ENCODE measurements around the gene KCTD3. TPM values are rescaled to one million over a fixed set of nuclear protein-coding genes. Genes with fewer than 3 reads are reported as not detected.

KCTD3 gene
- total and polyA plus RNA-seq, 10 of the 15 experiments (the other 5 are each of a cell fraction or from before 2014, with no cell fraction given), result 3.6 to 19.8 (median 10.7) TPM

DNA sequence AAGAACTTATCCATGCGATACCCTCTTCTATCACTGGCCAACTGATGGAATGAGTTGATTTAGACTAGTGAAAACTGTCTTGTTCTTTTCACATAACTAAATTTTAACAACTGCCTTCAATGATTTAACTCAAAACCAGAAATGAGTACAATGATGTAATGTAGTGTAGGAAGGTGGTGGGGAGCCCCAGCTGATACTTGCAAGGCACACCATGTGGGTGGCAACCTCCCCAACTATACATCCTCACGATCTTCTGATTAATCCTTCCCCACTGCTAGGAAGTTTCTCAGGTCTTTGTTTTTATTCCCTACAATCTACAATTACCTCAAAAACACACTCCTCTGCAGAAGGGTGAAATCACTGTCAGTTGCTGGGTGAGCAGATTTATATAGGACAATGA, 100.7 kb downstream of the KCTD3 start:
- no peaks in the 10 kb centered on the region for H3K27me3 ChIP-seq (replicated peaks in 1 of 2; ENCODE audit: control insufficient read depth in 2 of 2, insufficient read depth in 2 of 2, low read length in 1 of 2)
- no peaks in the 10 kb centered on the region for H3K9me3 ChIP-seq (replicated peaks; ENCODE audit: control insufficient read depth, insufficient read depth, low read length)
- RAD21 ChIA-PET (ENCODE audit: unreplicated experiment), result interaction anchor here (0.6 to 1.6 kb wide), 5 partner anchors 10 to 98 kb away, joined by 3 to 9 read pairs (median 3); no protein-coding TSS in a partner anchor
- H3K4me3 ChIP-seq, result no peak overlapping the region
- H3K4me2 ChIP-seq (ENCODE audit: control insufficient read depth, insufficient read depth), result no peak overlapping the region
- no peaks in the 10 kb centered on the region for H3K36me3 ChIP-seq (ENCODE audit: control insufficient read depth in 2 of 2, insufficient read depth in 2 of 2, low read length in 1 of 2)
- 25% methylated on average over 2 of the region's 2 CpGs for WGBS (ENCODE audit: insufficient coverage, insufficient replicate concordance, low lambda C conversion rate, missing lambda C conversion rate)
- intact Hi-C loops (cut with micrococcal nuclease; ENCODE audit: unreplicated experiment), result no loop called here
- POLR2A ChIA-PET, result interaction anchor here (0.6 to 1.6 kb wide), 3 partner anchors 9 to 32 kb away, joined by 3 to 4 read pairs (median 4); no protein-coding TSS in a partner anchor
- H3K27ac ChIP-seq (ENCODE audit: control insufficient read depth, insufficient read depth), result no peak overlapping the region
- H3K9ac ChIP-seq (ENCODE audit: control insufficient read depth, insufficient read depth, low read length), result no peak overlapping the region
- no peak overlapping the region for H2AFZ ChIP-seq (ENCODE audit: control insufficient read depth, low read depth, low read length)
- ATAC-seq (peak; percentile 68), DNase-seq (ENCODE audit: low read depth, low spot score) (no peak), FAIRE-seq (no peak)
- no peaks in the 10 kb centered on the region for H4K20me1 ChIP-seq (ENCODE audit: control insufficient read depth, insufficient read depth)
- SMC1A ChIA-PET (ENCODE audit: uncharacterized antibody, unreplicated experiment), result interaction anchor here (0.7 to 6.7 kb wide), 10 partner anchors 9 to 124 kb away, joined by 3 to 60 read pairs (median 4); no protein-coding TSS in a partner anchor
- H3K4me1 ChIP-seq (ENCODE audit: control insufficient read depth, insufficient read depth, low read length), result no peaks in the 10 kb centered on the region
- H3K79me2 ChIP-seq (ENCODE audit: control insufficient read depth, insufficient read depth, low read length), result no peaks in the 10 kb centered on the region
- BruUV-seq (replicated peaks), result no TSS peak
- CTCF ChIA-PET, result interaction anchor here (0.6 to 1.8 kb wide), 5 partner anchors 28 to 135 kb away, joined by 3 to 5 read pairs (median 4); no protein-coding TSS in a partner anchor
- TF ChIP-seq ATF7 (IDR thresholded peaks at IDR 0.05; ENCODE audit: low read depth) (peak; percentile 92), ZNF217 (IDR thresholded peaks at IDR 0.05) (no peak)
- in situ Hi-C loops (cut with MboI), result no loop called here

DNA sequence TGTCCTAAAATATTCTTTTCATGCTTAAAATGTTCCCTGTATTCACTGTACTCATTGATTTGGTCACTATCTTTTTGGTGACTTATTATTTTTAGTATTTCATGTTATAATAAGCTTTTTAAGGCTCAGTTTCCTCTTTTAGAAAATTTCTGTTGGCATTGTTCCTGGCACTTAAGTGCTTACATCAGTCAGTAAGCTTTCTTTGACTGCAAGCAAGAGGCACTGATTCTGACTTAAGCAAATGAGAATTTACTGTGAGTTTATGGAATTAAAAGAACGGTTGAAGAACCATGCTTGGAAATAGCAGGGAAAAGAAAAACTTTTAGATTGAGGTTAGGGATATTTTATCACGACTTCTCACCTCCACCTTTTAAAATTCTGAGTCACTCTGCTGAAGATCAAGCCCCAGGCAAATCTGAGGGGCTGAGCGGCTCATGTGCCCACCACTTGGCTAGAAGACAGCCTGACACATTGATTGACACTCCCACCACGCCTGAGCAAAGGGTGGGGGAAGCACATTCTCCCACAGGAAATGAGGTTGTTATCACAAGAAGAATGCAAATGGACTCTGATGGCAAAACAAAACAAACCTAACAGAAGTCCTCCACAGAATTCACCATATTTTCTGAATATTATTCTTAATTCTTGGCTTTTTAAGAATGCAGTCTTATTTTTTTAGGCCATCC, 102.8 kb downstream of the KCTD3 start:
- in situ Hi-C loops (cut with MboI), result no loop called here
- Histone ChIP-seq H3K4me2 (ENCODE audit: control insufficient read depth, insufficient read depth) (no peak overlapping the region), H2AFZ (ENCODE audit: control insufficient read depth, low read depth, low read length) (no peak overlapping the region), H3K4me1 (ENCODE audit: control insufficient read depth, insufficient read depth, low read length) (no peaks in the 10 kb centered on the region), H3K79me2 (ENCODE audit: control insufficient read depth, insufficient read depth, low read length) (no peaks in the 10 kb centered on the region), H3K36me3 (ENCODE audit: control insufficient read depth in 2 of 2, insufficient read depth in 2 of 2, low read length in 1 of 2) (no peaks in the 10 kb centered on the region), H3K9me3 (replicated peaks; ENCODE audit: control insufficient read depth, insufficient read depth, low read length) (no peaks in the 10 kb centered on the region), H3K4me3 (no peak overlapping the region), H3K27me3 (replicated peaks in 1 of 2; ENCODE audit: control insufficient read depth in 2 of 2, insufficient read depth in 2 of 2, low read length in 1 of 2) (no peaks in the 10 kb centered on the region), H4K20me1 (ENCODE audit: control insufficient read depth, insufficient read depth) (no peaks in the 10 kb centered on the region), H3K27ac (ENCODE audit: control insufficient read depth, insufficient read depth) (no peak overlapping the region), H3K9ac (ENCODE audit: control insufficient read depth, insufficient read depth, low read length) (no peak overlapping the region)
- RAD21 ChIA-PET (ENCODE audit: unreplicated experiment), result interaction anchor here (0.8 kb wide), 1 partner anchor 12 kb away, joined by 3 read pairs; no protein-coding TSS in a partner anchor
- TF ChIP-seq, protein P1, sequence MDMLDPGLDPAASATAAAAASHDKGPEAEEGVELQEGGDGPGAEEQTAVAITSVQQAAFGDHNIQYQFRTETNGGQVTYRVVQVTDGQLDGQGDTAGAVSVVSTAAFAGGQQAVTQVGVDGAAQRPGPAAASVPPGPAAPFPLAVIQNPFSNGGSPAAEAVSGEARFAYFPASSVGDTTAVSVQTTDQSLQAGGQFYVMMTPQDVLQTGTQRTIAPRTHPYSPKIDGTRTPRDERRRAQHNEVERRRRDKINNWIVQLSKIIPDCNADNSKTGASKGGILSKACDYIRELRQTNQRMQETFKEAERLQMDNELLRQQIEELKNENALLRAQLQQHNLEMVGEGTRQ (IDR thresholded peaks at IDR 0.05; ENCODE audit: borderline replicate concordance, low read depth, low read length), result no peak
- TF ChIP-seq, protein P2, sequence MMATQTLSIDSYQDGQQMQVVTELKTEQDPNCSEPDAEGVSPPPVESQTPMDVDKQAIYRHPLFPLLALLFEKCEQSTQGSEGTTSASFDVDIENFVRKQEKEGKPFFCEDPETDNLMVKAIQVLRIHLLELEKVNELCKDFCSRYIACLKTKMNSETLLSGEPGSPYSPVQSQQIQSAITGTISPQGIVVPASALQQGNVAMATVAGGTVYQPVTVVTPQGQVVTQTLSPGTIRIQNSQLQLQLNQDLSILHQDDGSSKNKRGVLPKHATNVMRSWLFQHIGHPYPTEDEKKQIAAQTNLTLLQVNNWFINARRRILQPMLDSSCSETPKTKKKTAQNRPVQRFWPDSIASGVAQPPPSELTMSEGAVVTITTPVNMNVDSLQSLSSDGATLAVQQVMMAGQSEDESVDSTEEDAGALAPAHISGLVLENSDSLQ (IDR thresholded peaks at IDR 0.05), result peak; percentile 59
- SMC1A ChIA-PET (ENCODE audit: uncharacterized antibody, unreplicated experiment), result interaction anchor here (0.8 to 6.7 kb wide), 3 partner anchors 11 to 28 kb away, joined by 3 to 60 read pairs (median 4); no protein-coding TSS in a partner anchor
- no peak for FAIRE-seq
- BruUV-seq (replicated peaks), result no TSS peak
- 8% methylated on average over 4 of the region's 4 CpGs for WGBS (ENCODE audit: insufficient coverage, insufficient replicate concordance, low lambda C conversion rate, missing lambda C conversion rate)
- intact Hi-C loops (cut with micrococcal nuclease; ENCODE audit: unreplicated experiment), result no loop called here
- DNase-seq (ENCODE audit: low read depth, low spot score), result no peak
- ATAC-seq, result no peak
- CTCF ChIA-PET, result no interaction called here
- POLR2A ChIA-PET, result no interaction called here

Small RNA genes lying within 50 kb of the gene (small RNA-seq; reads per million reads assigned to genes)
- gene RF00108, result not detected
